SK-N-MC (cell line): ENCODE data around the gene SLC9C2.

ENCODE experiments used
- DNase-seq: peaks from one replicate; pipeline ENCODE4 v3.0.0-alpha.2; 2011; ENCODE audit warnings: low read depth, low spot score
- H3K27ac ChIP-seq: fragments of 200-600 bp; sonication (generic); 2 replicates; pipeline ENCODE4 v1.5.1; 2016; ENCODE audit warnings: mixed run types
- H3K36me3 ChIP-seq: fragments of 200-600 bp; sonication (generic); 2 replicates; pipeline ENCODE4 v1.6.1; 2017; ENCODE audit warnings: antibody characterized with exemption, low read length, mixed read lengths; ENCODE audit not compliant: insufficient read depth
- H3K4me3 ChIP-seq: fragments of 200-600 bp; sonication (generic); 2 replicates; pipeline ENCODE4 v1.5.1; 2016
- H3K9ac ChIP-seq: fragments of 200-600 bp; sonication (generic); 2 replicates; pipeline ENCODE4 v1.8.0; 2017; ENCODE audit warnings: mixed run types, mixed read lengths; ENCODE audit not compliant: insufficient read length
- H3K9me3 ChIP-seq: fragments of 200-600 bp; sonication (generic); 2 replicates; pipeline ENCODE4 v1.6.1; 2017; ENCODE audit warnings: low read depth, mild to moderate bottlenecking, antibody characterized with exemption, low read length, moderate library complexity, mixed read lengths
- EZH2 ChIP-seq: fragments of 200-600 bp; sonication (generic); IDR thresholded peaks from one replicate; pipeline ENCODE4 v1.6.1; 2017; ENCODE audit warnings: antibody characterized with exemption
- FOXP2 ChIP-seq: optimal IDR thresholded peaks from 2 replicates; pipeline ENCODE3; 2011; ENCODE audit warnings: mild to moderate bottlenecking, moderate library complexity; ENCODE audit not compliant: insufficient read depth; ENCODE audit errors: extremely low read length, control extremely low read depth
- POLR2AphosphoS5 ChIP-seq: IDR thresholded peaks from 2 replicates; pipeline ENCODE4 v1.6.1; 2012; ENCODE audit warnings: mild to moderate bottlenecking, low read depth, low read length, borderline replicate concordance

The SLC9C2 gene

GRCh38 chr1:173459885-173460284 is 143.0 kb downstream of the SLC9C2 start:
- no peak overlapping the region for H3K9ac ChIP-seq
- no peak overlapping the region for H3K4me3 ChIP-seq
- no peaks in the 10 kb centered on the region for H3K36me3 ChIP-seq
- H3K9me3 ChIP-seq: no peaks in the 10 kb centered on the region
- TF ChIP-seq EZH2 (no peak), FOXP2 (no peak), POLR2AphosphoS5 (no peak)
- H3K27ac ChIP-seq: no peak overlapping the region
- DNase-seq: no peak

GRCh38 chr1:173454966-173455524 is 147.8 kb downstream of the SLC9C2 start:
- no peak for TF ChIP-seq POLR2AphosphoS5
- no peak for TF ChIP-seq FOXP2
- TF ChIP-seq EZH2: no peak

GRCh38 chr1:173453982-173454381 is 148.9 kb downstream of the SLC9C2 start:
- no peak overlapping the region for H3K4me3 ChIP-seq
- no peak for DNase-seq
- H3K27ac ChIP-seq: no peak overlapping the region

More at GRCh38 chr1:173454966-173455524, 147.8 kb downstream of the SLC9C2 start:
- DNase-seq: no peak
- Histone ChIP-seq H3K9me3 (no peaks in the 10 kb centered on the region), H3K4me3 (no peak overlapping the region), H3K27ac (no peak overlapping the region), H3K36me3 (no peaks in the 10 kb centered on the region), H3K9ac (no peak overlapping the region)

GRCh38 chr1:173451981-173452380 is 150.9 kb downstream of the SLC9C2 start:
- no peak for TF ChIP-seq FOXP2
- no peak overlapping the region for H3K27ac ChIP-seq
- no peak overlapping the region for H3K4me3 ChIP-seq
- DNase-seq: no peak
- no peaks in the 10 kb centered on the region for H3K9me3 ChIP-seq
- H3K36me3 ChIP-seq: no peaks in the 10 kb centered on the region
- no peak overlapping the region for H3K9ac ChIP-seq

More at GRCh38 chr1:173453982-173454381, 148.9 kb downstream of the SLC9C2 start:
- no peaks in the 10 kb centered on the region for H3K9me3 ChIP-seq
- no peak overlapping the region for H3K9ac ChIP-seq
- H3K36me3 ChIP-seq: no peaks in the 10 kb centered on the region
- TF ChIP-seq POLR2AphosphoS5 (no peak), FOXP2 (no peak), EZH2 (no peak)
